T-helper 2 cell (primary cell): ENCODE measurements around the gene SLC6A19.

Experiments
- DNase-seq, 5 experiments: peaks; one replicate each; pipeline versions ENCODE4 v3.0.0 to v3.0.0-alpha.2; 2012 to 2022

SLC6A19 gene

GRCh38 chr5:1268056-1268455 is 66.7 kb downstream of the SLC6A19 start:
- no peak for DNase-seq

DNA sequence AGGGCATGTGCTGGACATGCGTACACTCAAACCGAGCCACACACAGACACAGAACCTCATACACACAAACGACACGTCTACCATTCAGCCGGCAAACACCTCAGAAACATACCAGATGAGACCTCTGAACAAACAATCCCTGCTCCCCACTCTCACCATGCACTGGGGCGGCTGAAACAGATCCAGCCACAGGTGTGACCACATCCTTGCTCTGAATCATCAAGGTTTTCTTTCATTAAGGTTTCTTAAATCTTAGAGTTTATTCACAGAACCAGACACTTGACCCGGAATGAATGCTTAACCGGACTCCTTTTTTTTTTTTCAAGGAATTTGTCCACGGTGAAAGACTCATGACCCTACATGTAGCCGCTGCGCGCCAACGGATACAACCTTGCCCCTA is 67.3 kb downstream of the SLC6A19 start:
- DNase-seq = peak in 2 of 5 experiments; percentile 37 to 86

DNA sequence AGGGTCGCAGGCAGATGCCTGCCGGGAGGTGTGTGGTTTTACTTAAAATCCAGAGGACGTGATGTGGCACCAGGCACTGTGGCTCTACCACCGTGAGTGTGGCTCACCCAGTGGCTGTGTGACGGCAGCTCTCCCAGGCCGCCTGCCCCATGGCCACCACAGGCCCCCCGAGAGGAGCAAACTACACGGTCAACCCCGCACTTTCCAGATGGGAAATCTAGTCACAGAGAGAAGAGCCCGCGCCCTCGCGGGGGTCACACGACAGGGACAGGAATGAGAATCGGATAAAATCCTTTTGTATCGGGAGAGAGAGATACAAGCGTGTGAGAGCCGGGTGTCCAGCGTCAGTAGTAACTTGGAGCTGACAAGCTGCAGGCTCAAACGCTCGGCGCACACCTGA is 69.0 kb downstream of the SLC6A19 start:
- DNase-seq = no peak

GRCh38 chr5:1270933-1271914 is 69.8 kb downstream of the SLC6A19 start:
- DNase-seq = no peak

DNA sequence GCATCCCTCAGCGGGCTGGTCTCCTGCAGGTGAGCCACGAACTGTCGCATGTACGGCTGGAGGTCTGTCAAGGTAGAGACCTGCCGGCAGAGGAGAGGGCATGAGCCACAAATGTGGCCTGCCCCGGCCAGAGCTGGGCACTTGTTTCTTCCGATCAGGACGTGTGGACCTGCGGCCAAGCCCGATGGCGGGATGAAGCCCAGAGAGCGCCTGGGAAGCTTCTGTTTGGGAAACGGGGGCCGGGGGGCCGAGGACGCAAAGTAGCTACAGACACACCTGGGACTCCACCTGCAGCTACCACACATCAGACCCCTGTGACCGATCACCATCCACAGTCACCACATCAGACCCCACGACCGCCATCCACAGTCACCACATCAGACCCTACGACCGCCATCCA is 70.8 kb downstream of the SLC6A19 start:
- DNase-seq = no peak

DNA sequence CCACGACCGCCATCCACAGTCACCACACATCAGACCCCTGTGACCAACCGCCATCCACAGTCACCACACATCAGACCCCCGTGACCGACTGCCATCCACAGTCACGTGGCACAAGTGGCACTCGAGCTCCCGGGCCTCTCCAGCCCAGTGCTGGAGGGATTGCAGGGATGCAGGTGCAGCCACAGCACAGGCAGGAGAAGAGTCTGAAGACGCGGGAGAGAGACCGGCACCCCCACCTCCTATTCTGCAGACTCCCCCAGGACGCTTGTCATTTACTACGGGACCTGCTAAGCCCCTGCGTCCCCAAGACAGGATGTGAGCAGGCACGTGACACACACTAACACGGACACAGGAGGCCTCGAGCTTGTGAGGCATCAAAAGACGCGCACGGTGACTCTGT is 72.3 kb downstream of the SLC6A19 start:
- no peak for DNase-seq

GRCh38 chr5:1274471-1274870 is 73.1 kb downstream of the SLC6A19 start:
- no peak for DNase-seq
